Transverse colon (tissue), 4 donors: ENCODE results near the gene PAPPA.

Source experiments
- POLR2A ChIP-seq: fragments of 450-650 bp; IDR thresholded peaks from one replicate; pipeline ENCODE4 v1.6.1; 2016; ENCODE audit warnings: antibody characterized with exemption, mild to moderate bottlenecking, moderate library complexity
- POLR2AphosphoS5 ChIP-seq, 3 donors: sonication (generic); formaldehyde crosslinking; IDR thresholded peaks; one replicate each; pipeline ENCODE4 v1.6.1; 2016; ENCODE audit warnings: antibody characterized with exemption in 3 of 3
- TF ChIP-seq, protein P1 (sequence below), 5 experiments: fragments of 200-600 bp in 3 of 5; fragments of 450-650 bp in 2 of 5; sonication (generic) in 3 of 5; IDR thresholded peaks; 1 replicate in 2 of 5; 2 replicates in 3 of 5; pipeline ENCODE4 v1.5.1; 2016 to 2017; ENCODE audit warnings: antibody characterized with exemption in 5 of 5, inconsistent platforms in 3 of 5, mild to moderate bottlenecking in 2 of 5, moderate library complexity in 1 of 5

DNA sequence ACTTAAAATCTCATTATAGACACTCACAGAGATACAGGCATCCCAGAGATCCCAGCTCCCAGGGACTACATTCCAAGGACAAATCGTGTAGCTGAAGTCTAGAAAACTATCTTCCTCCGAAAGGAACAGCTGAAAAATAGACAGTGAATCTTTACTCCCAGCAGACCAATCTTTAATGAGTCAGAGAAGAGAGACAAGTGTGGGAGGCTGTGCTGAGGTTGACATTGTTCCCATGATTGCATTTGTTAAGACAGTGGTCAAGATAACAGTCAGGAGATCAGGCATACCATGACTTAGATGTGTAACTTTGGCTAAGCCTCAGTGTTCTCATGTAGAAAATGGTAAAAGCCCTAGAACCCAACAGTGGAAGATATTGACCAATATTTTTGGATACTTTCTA, 120.7 kb downstream of the PAPPA start:
- TF ChIP-seq, protein P1, sequence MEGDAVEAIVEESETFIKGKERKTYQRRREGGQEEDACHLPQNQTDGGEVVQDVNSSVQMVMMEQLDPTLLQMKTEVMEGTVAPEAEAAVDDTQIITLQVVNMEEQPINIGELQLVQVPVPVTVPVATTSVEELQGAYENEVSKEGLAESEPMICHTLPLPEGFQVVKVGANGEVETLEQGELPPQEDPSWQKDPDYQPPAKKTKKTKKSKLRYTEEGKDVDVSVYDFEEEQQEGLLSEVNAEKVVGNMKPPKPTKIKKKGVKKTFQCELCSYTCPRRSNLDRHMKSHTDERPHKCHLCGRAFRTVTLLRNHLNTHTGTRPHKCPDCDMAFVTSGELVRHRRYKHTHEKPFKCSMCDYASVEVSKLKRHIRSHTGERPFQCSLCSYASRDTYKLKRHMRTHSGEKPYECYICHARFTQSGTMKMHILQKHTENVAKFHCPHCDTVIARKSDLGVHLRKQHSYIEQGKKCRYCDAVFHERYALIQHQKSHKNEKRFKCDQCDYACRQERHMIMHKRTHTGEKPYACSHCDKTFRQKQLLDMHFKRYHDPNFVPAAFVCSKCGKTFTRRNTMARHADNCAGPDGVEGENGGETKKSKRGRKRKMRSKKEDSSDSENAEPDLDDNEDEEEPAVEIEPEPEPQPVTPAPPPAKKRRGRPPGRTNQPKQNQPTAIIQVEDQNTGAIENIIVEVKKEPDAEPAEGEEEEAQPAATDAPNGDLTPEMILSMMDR (IDR thresholded peaks at IDR 0.05) = no peak
- TF ChIP-seq POLR2AphosphoS5 (IDR thresholded peaks at IDR 0.05) (no peak), POLR2A (no peak)
